OCI-LY7 (cell line): ENCODE measurements around the gene AOC2. TPM values are rescaled to one million over a fixed set of nuclear protein-coding genes. Genes with fewer than 3 reads are reported as not detected.
"Not testable (repeated sequence)": the region's sequence is repeated elsewhere in the genome, so short reads cannot be mapped to it uniquely, and the experiment has no call there.

ENCODE experiments used
- BruUV-seq: library from RNA; stranded (reverse); fragments of 400-500 nt; replicated peaks from 2 replicates; lab custom pipeline; 2021; lab: Mats Ljungman, UMichigan
- CTCF ChIA-PET: fragments of 300-600 bp; sonication (Branson Sonifier 250); formaldehyde crosslinking; loops from one replicate; lab custom pipeline; 2022; ENCODE audit warnings: antibody characterized with exemption; ENCODE audit not compliant: unreplicated experiment; lab: Charles Lee
- POLR2A ChIA-PET: fragments of 300-600 bp; sonication (Branson Sonifier 250); formaldehyde crosslinking; loops from one replicate; lab custom pipeline; 2022; ENCODE audit warnings: antibody characterized with exemption; lab: Charles Lee
- DNase-seq: peaks from one replicate; pipeline ENCODE4 v3.0.0-alpha.2; 2015; ENCODE audit warnings: low spot score
- H2AFZ ChIP-seq: fragments of 200-600 bp; sonication (generic), shearing (Covaris generic); 2 replicates; pipeline ENCODE4 v1.6.1; 2014; ENCODE audit warnings: mild to moderate bottlenecking, antibody characterized with exemption, low read length, moderate library complexity
- H3K27ac ChIP-seq: fragments of 200-600 bp; sonication (generic); 2 replicates; pipeline ENCODE4 v1.5.1; 2014; ENCODE audit warnings: mixed run types, low read depth, mild to moderate bottlenecking, moderate library complexity, low read length, inconsistent platforms; ENCODE audit not compliant: poor library complexity, severe bottlenecking
- H3K36me3 ChIP-seq: fragments of 200-600 bp; sonication (generic); 2 replicates; pipeline ENCODE4 v1.6.1; 2014; ENCODE audit warnings: mild to moderate bottlenecking, antibody characterized with exemption, low read length, moderate library complexity, mixed read lengths; ENCODE audit not compliant: insufficient read depth
- H3K4me1 ChIP-seq: fragments of 200-600 bp; sonication (generic); 2 replicates; pipeline ENCODE4 v1.5.1; 2014; ENCODE audit warnings: mild to moderate bottlenecking, low read length; ENCODE audit not compliant: insufficient read depth, poor library complexity, severe bottlenecking
- H3K4me2 ChIP-seq: fragments of 200-600 bp; sonication (generic); 2 replicates; pipeline ENCODE4 v1.6.1; 2014; ENCODE audit warnings: mild to moderate bottlenecking, low read length
- H3K4me3 ChIP-seq: fragments of 200-600 bp; sonication (generic); 2 replicates; pipeline ENCODE4 v1.5.1; 2014; ENCODE audit warnings: mild to moderate bottlenecking, low read depth, low read length; ENCODE audit not compliant: poor library complexity, severe bottlenecking
- H3K79me2 ChIP-seq: fragments of 200-600 bp; sonication (generic); 2 replicates; pipeline ENCODE4 v1.6.1; 2016; ENCODE audit warnings: low read depth, mild to moderate bottlenecking, low read length, moderate library complexity, mixed read lengths; ENCODE audit not compliant: insufficient read depth
- H3K9me2 ChIP-seq: fragments of 200-600 bp; sonication (generic); 2 replicates; pipeline ENCODE4 v1.6.1; 2016; ENCODE audit warnings: mild to moderate bottlenecking, low read length, mixed read lengths; ENCODE audit not compliant: insufficient read depth
- H3K9me3 ChIP-seq: fragments of 200-600 bp; sonication (generic); 2 replicates; pipeline ENCODE4 v1.6.1; 2014; ENCODE audit warnings: mild to moderate bottlenecking, mixed run types, low read length, mixed read lengths
- H4K20me1 ChIP-seq: fragments of 200-600 bp; sonication (generic); 2 replicates; pipeline ENCODE4 v1.6.1; 2014; ENCODE audit warnings: mild to moderate bottlenecking, antibody characterized with exemption, low read length, moderate library complexity, mixed read lengths; ENCODE audit not compliant: insufficient read depth
- CTCF ChIP-seq: fragments of 200-600 bp; sonication (generic); conservative IDR thresholded peaks from 2 replicates; pipeline ENCODE4 v1.5.1; 2014; ENCODE audit warnings: mild to moderate bottlenecking, antibody characterized with exemption, low read length, moderate library complexity, mixed read lengths
- EZH2phosphoT487 ChIP-seq: fragments of 200-600 bp; sonication (generic); IDR thresholded peaks from 2 replicates; pipeline ENCODE4 v1.6.1; 2018; ENCODE audit warnings: low read depth, borderline replicate concordance, mild to moderate bottlenecking, mixed run types, antibody characterized with exemption, low read length, moderate library complexity, mixed read lengths
- intact Hi-C: fragments of 100-400 bp; cut with micrococcal nuclease; formaldehyde crosslinking; loops from one replicate; pipeline ENCODE4 v1.10.0; 2022; ENCODE audit not compliant: unreplicated experiment
- total RNA-seq, 2 experiments: library from RNA; depleted of rRNA in 1 of 2; stranded (reverse); fragments of >200 nt in 1 of 2; shearing (Covaris generic) in 1 of 2; gene quantifications; 2 replicates each; pipeline ENCODE4 v1.2.3, GENCODE V29; 2014 to 2022

AOC2 gene
- total RNA-seq, 2 experiments from 2014 or later: 3.3 to 5.4 TPM

GRCh38 chr17:42853968-42854790 is 9.8 kb downstream of the AOC2 start:
- Histone ChIP-seq H4K20me1 (no peaks in the 10 kb centered on the region), H3K4me3 (no peak overlapping the region), H3K4me1 (peaks cover 14% of the 10 kb centered on the region), H2AFZ (no peak overlapping the region), H3K27ac (no peak overlapping the region), H3K4me2 (no peak overlapping the region), H3K79me2 (no peaks in the 10 kb centered on the region), H3K9me3 (no peaks in the 10 kb centered on the region), H3K36me3 (no peaks in the 10 kb centered on the region), H3K9me2 (no peaks in the 10 kb centered on the region)
- BruUV-seq: no TSS peak
- no peak for DNase-seq
- ChIA-PET POLR2A (no interaction called here), CTCF (no interaction called here)
- TF ChIP-seq EZH2phosphoT487 (no peak), CTCF (no peak)
- intact Hi-C loops: no loop called here

GRCh38 chr17:42855048-42855596 is 10.7 kb downstream of the AOC2 start:
- BruUV-seq: no TSS peak
- no peaks in the 10 kb centered on the region for H3K36me3 ChIP-seq
- CTCF ChIA-PET: no interaction called here

GRCh38 chr17:42856093-42856492 is 11.7 kb downstream of the AOC2 start:
- H3K4me3 ChIP-seq, POLR2A ChIA-PET, DNase-seq, H3K79me2 ChIP-seq, H3K27ac ChIP-seq, H3K36me3 ChIP-seq, BruUV-seq, intact Hi-C loops, H4K20me1 ChIP-seq, H2AFZ ChIP-seq, H3K9me2 ChIP-seq, H3K9me3 ChIP-seq, H3K4me2 ChIP-seq, CTCF ChIA-PET: not testable (repeated sequence)
- H3K4me1 ChIP-seq: peaks cover 14% of the 10 kb centered on the region

More at GRCh38 chr17:42855048-42855596, 10.7 kb downstream of the AOC2 start:
- no peak overlapping the region for H3K27ac ChIP-seq
- H4K20me1 ChIP-seq: no peaks in the 10 kb centered on the region
- H3K9me3 ChIP-seq: no peaks in the 10 kb centered on the region
- no peak for DNase-seq
- H3K79me2 ChIP-seq: no peaks in the 10 kb centered on the region
- H2AFZ ChIP-seq: no peak overlapping the region
- H3K4me1 ChIP-seq: peaks cover 14% of the 10 kb centered on the region
- no peak overlapping the region for H3K4me3 ChIP-seq
- POLR2A ChIA-PET: no interaction called here
- TF ChIP-seq CTCF: no peak
- TF ChIP-seq EZH2phosphoT487: no peak
- no peak overlapping the region for H3K4me2 ChIP-seq
- H3K9me2 ChIP-seq: no peaks in the 10 kb centered on the region
- intact Hi-C loops: no loop called here

GRCh38 chr17:42856516-42856915 is 12.1 kb downstream of the AOC2 start:
- H4K20me1 ChIP-seq, CTCF ChIA-PET, H2AFZ ChIP-seq: not testable (repeated sequence)

More at GRCh38 chr17:42856516-42856915, 12.1 kb downstream of the AOC2 start:
- H3K36me3 ChIP-seq, intact Hi-C loops, H3K79me2 ChIP-seq, BruUV-seq, H3K9me3 ChIP-seq, H3K27ac ChIP-seq, H3K9me2 ChIP-seq, H3K4me3 ChIP-seq, POLR2A ChIA-PET, DNase-seq, H3K4me2 ChIP-seq: not testable (repeated sequence)
- peaks cover 14% of the 10 kb centered on the region for H3K4me1 ChIP-seq
